TTC549 (cell line): Measurements from ENCODE around the gene ERCC1.
A peak's percentile ranks its signal among the peaks of the same experiment; 100 is the strongest.
"Not testable (repeated sequence)": the region's sequence is repeated elsewhere in the genome, so short reads cannot be mapped to it uniquely, and the experiment has no call there.

Experiments used
- FAIRE-seq: peaks from 2 replicates; lab custom pipeline; 2012; peaks lifted over from hg19 to GRCh38; lab: Jason Lieb, UNC

Gene ERCC1

GRCh38 chr19:45428384-45429231, 4.9 kb upstream of the ERCC1 start:
- FAIRE-seq = no peak

GRCh38 chr19:45424191-45425058, 708 bp upstream of the ERCC1 start:
- FAIRE-seq = peak; percentile 9

GRCh38 chr19:45423033-45423588, 606 bp downstream of the ERCC1 start:
- FAIRE-seq = no peak

- no peak for FAIRE-seq
Observed at GRCh38 chr19:45421947-45422498, 1.7 kb downstream of the ERCC1 start.

- no peak for FAIRE-seq
Observed at GRCh38 chr19:45420871-45421270, 2.8 kb downstream of the ERCC1 start.

DNA sequence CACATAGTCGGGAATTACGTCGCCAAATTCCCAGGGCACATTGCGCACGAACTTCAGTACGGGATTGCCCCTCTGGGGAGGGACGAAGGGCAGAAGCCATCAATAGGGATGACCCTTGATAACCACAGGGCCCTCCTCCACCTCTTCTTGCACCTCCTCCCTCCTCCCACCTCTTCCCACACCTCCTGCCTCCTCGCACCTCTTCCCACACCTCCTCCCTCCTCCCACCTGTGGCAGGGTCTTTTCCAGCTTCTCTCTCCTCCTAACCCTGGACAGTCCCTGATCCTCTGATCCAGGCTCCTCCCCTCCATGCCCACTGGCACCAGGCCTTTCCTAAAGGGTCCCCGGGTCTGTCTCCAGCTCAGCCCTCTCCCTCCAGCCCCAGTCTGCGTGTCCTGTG, 3.4 kb downstream of the ERCC1 start:
- no peak for FAIRE-seq

DNA sequence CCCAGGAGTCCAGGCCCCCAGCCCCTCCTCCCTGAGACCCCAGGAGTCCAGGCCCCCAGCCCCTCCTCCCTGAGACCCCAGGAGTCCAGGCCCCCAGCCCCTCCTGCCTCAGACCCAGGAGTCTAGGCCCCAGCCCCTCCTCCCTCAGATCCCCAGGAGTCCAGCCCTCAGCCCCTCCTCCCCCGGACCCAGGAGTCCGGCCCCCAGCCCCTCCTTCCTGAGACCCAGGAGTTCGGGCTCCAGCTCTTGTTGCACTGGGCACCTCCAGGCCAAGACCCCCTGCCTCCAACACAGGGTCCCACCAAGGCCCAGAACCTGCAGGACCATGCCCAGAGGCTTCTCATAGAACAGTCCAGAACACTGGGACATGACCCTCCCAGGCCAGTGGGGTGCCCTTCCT, 3.8 kb downstream of the ERCC1 start:
- no peak for FAIRE-seq

DNA sequence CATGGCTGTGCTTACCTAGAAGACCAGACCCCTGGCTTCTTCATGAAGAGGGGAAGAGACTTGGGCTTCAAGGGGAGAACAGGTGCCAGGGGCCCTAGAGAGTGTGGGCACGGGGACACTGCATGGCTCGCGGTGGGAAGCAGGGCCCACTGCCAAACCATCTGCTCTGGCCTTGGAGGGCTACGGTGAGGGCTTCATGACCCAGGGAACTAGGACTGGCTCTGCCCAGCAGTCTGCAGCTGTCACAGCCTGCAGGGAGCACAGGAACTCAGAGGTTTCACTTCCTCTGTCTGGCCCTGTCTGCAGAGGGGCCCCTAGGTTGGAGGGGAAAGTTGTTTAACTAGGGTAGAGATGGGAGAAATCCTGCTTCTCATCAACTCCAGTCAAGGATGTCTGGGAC, 4.3 kb downstream of the ERCC1 start:
- no peak for FAIRE-seq

DNA sequence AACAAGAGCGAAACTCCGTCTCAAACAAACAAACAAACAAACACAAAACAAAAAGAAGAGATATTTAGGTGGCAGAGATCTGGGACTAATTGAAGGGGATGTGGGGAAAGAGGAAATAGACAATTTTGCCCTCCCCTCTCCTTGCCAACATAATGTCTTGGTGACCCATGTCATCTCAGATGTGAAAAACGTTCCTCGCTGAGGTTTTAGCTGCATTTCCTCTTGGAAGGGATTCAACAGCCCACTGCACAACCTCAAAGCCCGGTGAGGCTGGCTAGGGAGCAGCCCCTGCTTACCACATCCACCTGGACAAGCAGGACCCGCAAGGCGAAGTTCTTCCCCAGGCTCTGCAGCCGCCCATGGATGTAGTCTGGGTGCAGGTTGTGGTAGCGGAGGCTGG, 4.9 kb downstream of the ERCC1 start:
- FAIRE-seq = no peak

GRCh38 chr19:45417151-45417550, 6.6 kb downstream of the ERCC1 start:
- FAIRE-seq = no peak

- FAIRE-seq = no peak
Observed at GRCh38 chr19:45414468-45414867, 9.2 kb downstream of the ERCC1 start.

- no peak for FAIRE-seq
Observed at GRCh38 chr19:45413497-45413896, 10.2 kb downstream of the ERCC1 start.

DNA sequence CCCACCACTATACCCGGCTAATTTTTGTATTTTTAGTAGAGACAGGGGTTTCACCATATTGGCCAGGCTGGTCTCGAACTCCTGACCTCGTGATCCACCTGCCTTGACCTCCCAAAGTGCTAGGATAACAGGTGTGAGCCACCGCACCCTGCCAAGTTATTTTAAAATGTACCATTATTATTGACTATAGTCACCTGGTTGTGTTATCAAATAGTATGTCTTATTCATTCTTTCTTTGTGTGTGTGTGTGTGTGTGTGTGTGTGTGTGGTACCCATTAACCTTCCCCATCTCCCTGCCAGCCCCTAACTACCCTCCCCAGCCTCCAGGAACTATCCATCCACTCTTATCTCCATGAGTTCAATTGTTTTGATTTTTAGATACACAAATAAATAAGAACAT, 13.4 kb downstream of the ERCC1 start:
- FAIRE-seq = not testable (repeated sequence)

DNA sequence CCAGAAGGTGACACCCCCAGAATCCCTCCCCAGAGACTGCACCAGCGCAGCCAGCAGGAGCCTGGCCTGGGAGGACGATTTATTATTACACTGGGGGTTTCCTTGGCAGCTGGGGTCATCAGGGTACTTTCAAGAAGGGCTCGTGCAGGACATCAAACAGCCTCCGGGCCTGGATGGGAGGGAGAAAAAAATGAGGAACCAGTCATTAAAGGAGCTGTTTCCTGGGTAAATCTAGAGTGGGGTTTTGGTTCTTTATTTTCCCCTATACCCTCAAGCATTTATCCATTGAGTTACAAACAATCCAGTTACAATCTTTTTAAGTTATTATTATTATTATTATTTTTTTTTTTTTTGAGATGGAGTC, 14.2 kb downstream of the ERCC1 start:
- FAIRE-seq = no peak

DNA sequence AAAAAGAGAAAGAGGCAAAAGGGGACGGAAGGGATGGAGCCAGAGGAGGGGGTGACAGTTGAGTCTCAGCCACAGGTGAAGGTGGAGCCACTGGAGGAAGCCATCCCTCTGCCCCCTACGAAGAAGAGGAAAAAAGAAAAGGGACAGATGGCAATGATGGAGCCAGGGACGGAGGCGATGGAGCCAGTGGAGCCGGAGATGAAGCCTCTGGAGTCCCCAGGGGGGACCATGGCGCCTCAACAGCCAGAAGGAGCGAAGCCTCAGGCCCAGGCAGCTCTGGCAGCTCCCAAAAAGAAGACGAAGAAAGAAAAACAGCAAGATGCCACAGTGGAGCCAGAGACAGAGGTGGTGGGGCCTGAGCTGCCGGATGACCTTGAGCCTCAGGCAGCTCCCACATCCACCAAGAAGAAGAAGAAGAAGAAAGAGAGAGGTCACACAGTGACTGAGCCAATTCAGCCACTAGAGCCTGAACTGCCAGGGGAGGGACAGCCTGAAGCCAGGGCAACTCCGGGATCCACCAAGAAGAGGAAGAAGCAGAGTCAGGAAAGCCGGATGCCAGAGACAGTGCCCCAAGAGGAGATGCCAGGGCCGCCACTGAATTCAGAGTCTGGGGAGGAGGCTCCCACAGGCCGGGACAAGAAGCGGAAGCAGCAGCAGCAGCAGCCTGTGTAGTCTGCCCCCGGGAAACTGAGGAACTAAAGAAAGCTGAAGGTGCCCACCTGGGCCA, 14.7 kb downstream of the ERCC1 start:
- FAIRE-seq = no peak

- FAIRE-seq = no peak
Observed at GRCh38 chr19:45408121-45408520, 15.6 kb downstream of the ERCC1 start.

DNA sequence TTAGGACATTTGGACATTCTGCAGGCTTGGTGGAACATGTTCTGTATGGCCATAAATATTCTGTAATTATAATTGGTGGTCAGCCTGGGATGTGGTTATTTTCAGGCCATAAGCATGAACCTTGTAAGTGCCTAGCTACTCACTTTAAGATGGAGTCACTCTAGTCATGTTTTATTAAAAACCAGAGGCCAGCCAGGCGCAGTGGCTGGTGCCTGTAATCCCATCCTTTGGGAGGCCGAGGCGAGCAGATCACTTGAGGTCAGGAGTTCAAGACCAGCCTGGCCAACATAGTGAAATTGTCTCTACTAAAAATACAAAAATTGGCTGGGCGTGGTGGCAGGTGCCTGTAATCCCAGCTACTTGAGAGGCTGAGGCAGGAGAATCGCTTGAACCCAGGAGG, 16.1 kb downstream of the ERCC1 start:
- FAIRE-seq = not testable (repeated sequence)

DNA sequence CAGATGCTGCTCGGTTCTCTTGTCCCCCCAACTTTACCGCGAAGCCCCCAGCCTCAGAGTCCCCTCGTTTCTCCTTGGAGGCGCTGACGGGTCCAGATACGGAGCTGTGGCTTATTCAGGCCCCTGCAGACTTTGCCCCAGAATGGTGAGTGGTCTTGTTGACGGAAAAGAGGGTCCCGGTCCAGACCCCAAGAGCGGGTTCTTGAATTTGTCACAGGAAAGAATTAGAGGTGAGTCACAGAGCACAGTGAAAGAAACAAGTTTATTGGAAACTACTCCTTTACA, 16.7 kb downstream of the ERCC1 start:
- FAIRE-seq = no peak

- FAIRE-seq = no peak
Observed at GRCh38 chr19:45406226-45407090, 17.3 kb downstream of the ERCC1 start, which contains the start of gene POLR1G. Gene POLR1G (plus strand): TSS chr19:45406644. CDS start chr19:45406697, 53 bp downstream.

DNA sequence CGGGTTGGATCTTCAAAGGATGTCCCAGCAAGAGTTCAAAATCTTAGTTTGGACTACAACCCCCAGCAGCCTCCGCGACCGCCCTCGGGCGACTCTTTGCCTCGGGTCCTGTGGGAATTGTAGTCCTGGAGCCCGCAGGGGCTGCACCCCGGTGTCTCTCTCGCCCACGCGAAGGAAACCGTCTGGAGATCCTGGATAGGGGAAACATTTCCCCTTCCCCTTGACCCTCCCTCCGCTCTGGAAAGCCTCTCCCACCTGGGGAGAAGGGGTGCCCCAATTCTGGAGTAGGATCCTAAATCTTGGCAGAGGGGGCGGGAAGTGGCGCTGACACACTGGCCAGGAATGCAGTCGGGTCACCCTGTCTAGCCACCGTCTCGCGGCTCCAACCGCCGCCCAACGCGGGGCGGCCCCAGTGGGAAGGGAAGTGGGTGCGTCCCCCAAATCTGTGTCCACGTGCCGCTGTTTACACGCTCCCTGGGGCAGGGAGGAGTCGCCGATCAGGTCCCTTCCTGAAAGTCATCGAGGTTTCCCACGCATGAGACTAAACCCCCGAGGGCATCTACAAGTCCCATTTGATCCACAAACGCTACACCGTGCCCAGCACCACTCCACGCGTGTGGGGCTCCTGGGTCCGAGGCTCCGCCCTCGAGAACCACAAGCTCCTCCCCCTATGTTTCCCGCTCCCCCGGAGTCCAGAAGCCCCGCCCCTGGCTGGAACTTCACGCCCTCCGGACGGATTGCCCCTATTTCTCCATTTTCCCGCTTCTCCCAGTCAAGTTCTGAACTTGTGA, 18.1 kb downstream of the ERCC1 start:
- FAIRE-seq = no peak
